Measurements from ENCODE around the gene PSMB5.
"Not testable (repeated sequence)": the region's sequence is repeated elsewhere in the genome, so short reads cannot be mapped to it uniquely, and the experiment has no call there.

The PSMB5 gene

GRCh38 chr14:23009483-23009938 lies 25.2 kb downstream of the PSMB5 start:
- DNase-seq (ENCODE audit: low spot score) = no peak
- no peak for TF ChIP-seq CTCF (IDR thresholded peaks at IDR 0.05; ENCODE audit: extremely low read depth, missing control alignments)

- TF ChIP-seq CTCF (IDR thresholded peaks at IDR 0.05; ENCODE audit: extremely low read depth, missing control alignments) = no peak
- DNase-seq (ENCODE audit: low spot score) = no peak
Measured at GRCh38 chr14:23008831-23009230, 25.9 kb downstream of the PSMB5 start.

GRCh38 chr14:23006544-23007419 lies 27.9 kb downstream of the PSMB5 start:
- no peak for TF ChIP-seq CTCF (IDR thresholded peaks at IDR 0.05; ENCODE audit: extremely low read depth, missing control alignments)
- peak; percentile 98 for DNase-seq (ENCODE audit: low spot score)

- no peak for TF ChIP-seq CTCF (IDR thresholded peaks at IDR 0.05; ENCODE audit: extremely low read depth, missing control alignments)
- DNase-seq (ENCODE audit: low spot score) = no peak
Measured at GRCh38 chr14:23006188-23006534, 28.5 kb downstream of the PSMB5 start.

- no peak for DNase-seq (ENCODE audit: low spot score)
- TF ChIP-seq CTCF (IDR thresholded peaks at IDR 0.05; ENCODE audit: extremely low read depth, missing control alignments) = no peak
Measured at GRCh38 chr14:23005451-23006187, 29.1 kb downstream of the PSMB5 start.

- DNase-seq (ENCODE audit: low spot score) = not testable (repeated sequence)
Measured at GRCh38 chr14:23004274-23004673, 30.4 kb downstream of the PSMB5 start.

GRCh38 chr14:23002592-23002991 lies 32.1 kb downstream of the PSMB5 start:
- DNase-seq (ENCODE audit: low spot score) = no peak

More at GRCh38 chr14:23002592-23002991, 32.1 kb downstream of the PSMB5 start:
- no peak for TF ChIP-seq CTCF (IDR thresholded peaks at IDR 0.05; ENCODE audit: extremely low read depth, missing control alignments)

All from GM20000 (cell line).